ENCODE results near the gene PGAM1. TPM values are rescaled to one million over a fixed set of nuclear protein-coding genes. Genes with fewer than 3 reads are reported as not detected.
A peak's percentile ranks its signal among the peaks of the same experiment; 100 is the strongest.

PGAM1 gene
- total and polyA plus RNA-seq, 9 of the 15 experiments (the other 6 are each of a cell fraction or from before 2014, with no cell fraction given): 40.3 to 559 (median 269) TPM

GRCh38 chr10:97378933-97379921 is 46.8 kb upstream of the PGAM1 start:
- Histone ChIP-seq H3K9me1 (ENCODE audit: control insufficient read depth, insufficient read depth, low read length) (no peaks in the 10 kb centered on the region), H3K79me2 (ENCODE audit: control insufficient read depth, insufficient read depth, low read length) (no peaks in the 10 kb centered on the region), H3K4me2 (ENCODE audit: insufficient read depth, low read length) (no peak overlapping the region), H3K27ac (ENCODE audit: extremely low read depth, low read depth, low read length) (no peak overlapping the region), H4K20me1 (replicated peaks; ENCODE audit: control insufficient read depth, insufficient read depth, low read length) (no peaks in the 10 kb centered on the region), H3K27me3 (ENCODE audit: control insufficient read depth in 2 of 2, insufficient read depth in 2 of 2, low read length in 2 of 2) (no peaks in the 10 kb centered on the region), H3K9me3 (replicated peaks; ENCODE audit: control insufficient read depth, insufficient read depth, low read depth, low read length) (no peaks in the 10 kb centered on the region), H2AFZ (ENCODE audit: low read depth, low read length) (no peak overlapping the region), H3K36me3 (ENCODE audit: control insufficient read depth, insufficient read depth, low read length) (peaks cover 71% of the 10 kb centered on the region), H3K4me3 (no peak overlapping the region), H3K9ac (ENCODE audit: insufficient read depth in 1 of 2, low read depth in 2 of 2, low read length in 2 of 2) (peak overlapping the region in 1 of 2 experiments; percentile 1; a peak in 1 of 4 replicates), H3K4me1 (replicated peaks in 1 of 2; ENCODE audit: control insufficient read depth in 2 of 2, insufficient read depth in 2 of 2, low read length in 2 of 2) (peaks cover 0 to 3% of the 10 kb centered on the region in 2 experiments; a peak in 1 of 5 replicates)
- 94% methylated on average over 12 of the region's 15 CpGs for whole genome bisulfite sequencing (ENCODE audit: insufficient coverage, low coverage, missing lambda C conversion rate)
- intact Hi-C loops (cut with micrococcal nuclease) (no loop called here), in situ Hi-C loops (cut with MboI) (no loop called here)
- FAIRE-seq: no peak
- ChIA-PET POLR2A (no interaction called here), CTCF (ENCODE audit: low intra/inter-chr PET ratio) (no interaction called here)
- DNase-seq (ENCODE audit: extremely low read depth in 1 of 4, low spot score in 3 of 4): no peak
- no TSS peak for BruUV-seq (replicated peaks)
- ATAC-seq: no peak
- TF ChIP-seq STAT6 (CRISPR knock-in tag; IDR thresholded peaks at IDR 0.05) (no peak), NFATC3 (IDR thresholded peaks at IDR 0.05) (no peak), MCM7 (IDR thresholded peaks at IDR 0.05) (no peak), KLF13 (tag; IDR thresholded peaks at IDR 0.05; ENCODE audit: borderline replicate concordance, low read depth) (no peak), NR3C1 (CRISPR knock-in tag; IDR thresholded peaks at IDR 0.05) (no peak), GABPB2 (CRISPR knock-in tag; conservative IDR thresholded peaks at IDR 0.05) (no peak), BACH1 (tag; IDR thresholded peaks at IDR 0.05) (no peak), SMAD4 (CRISPR knock-in tag; conservative IDR thresholded peaks at IDR 0.05) (no peak), CHD2 (IDR thresholded peaks at IDR 0.05; ENCODE audit: low read depth, low read length) (no peak), KHSRP (IDR thresholded peaks at IDR 0.05) (no peak)

All from K562 (cell line).